HFF-Myc (cell line): ENCODE data around the gene SMAD6.
A peak's percentile ranks its signal among the peaks of the same experiment; 100 is the strongest.

Experiments
- DNase-seq: peaks from one replicate; pipeline ENCODE4 v3.0.0-alpha.2; 2011; ENCODE audit warnings: low read depth; ENCODE audit errors: extremely low read depth
- H3K4me3 ChIP-seq: replicated peaks from 2 replicates; pipeline ENCODE4 v1.5.1; 2011; ENCODE audit warnings: low read depth, mild to moderate bottlenecking, control low read depth, low read length
- TF ChIP-seq, protein P1 (sequence below): IDR thresholded peaks from 2 replicates; pipeline ENCODE4 v1.5.1; 2012; ENCODE audit warnings: mild to moderate bottlenecking, low read depth, low read length, control low read depth; ENCODE audit errors: missing control alignments

The SMAD6 gene

DNA sequence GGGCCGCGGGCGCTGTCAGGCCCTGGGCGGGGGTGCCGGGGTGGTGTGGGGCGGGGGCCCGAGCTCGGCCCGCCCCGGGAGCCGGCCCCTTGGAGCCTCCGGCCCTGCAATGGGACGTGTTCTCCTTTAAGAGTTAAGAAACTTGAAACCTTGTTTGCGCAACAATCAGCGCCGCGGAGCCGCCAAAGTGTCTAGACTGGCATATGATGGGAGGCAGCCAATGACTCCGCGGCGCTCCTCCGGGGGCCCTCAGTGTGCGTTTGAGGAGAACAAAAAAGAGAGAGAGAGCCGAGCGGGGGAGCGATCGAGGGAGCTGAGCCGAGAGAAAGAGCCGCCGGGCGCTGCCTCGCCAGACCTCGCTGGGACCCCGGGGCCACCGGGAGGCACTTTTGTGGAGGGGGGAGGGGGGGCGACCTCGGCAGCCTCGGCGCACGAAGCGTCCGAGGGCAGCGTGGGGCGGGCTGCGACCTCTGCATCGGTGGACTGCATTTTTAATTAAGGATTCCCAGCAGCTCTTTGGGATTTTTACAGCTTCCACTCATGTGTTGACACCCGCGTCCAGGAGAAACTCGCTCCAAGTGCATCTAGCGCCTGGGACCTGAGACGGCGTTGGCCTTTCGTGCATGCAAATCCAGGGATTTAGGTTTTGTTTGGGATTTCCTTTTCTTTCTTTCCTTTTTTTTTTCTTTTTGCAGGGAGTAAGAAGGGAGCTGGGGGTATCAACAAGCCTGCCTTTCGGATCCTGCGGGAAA, at the start of gene SMAD6:
Gene SMAD6 (plus strand): TSS at position 202 of the 752 bp plus-strand sequence. CDS start 1,023 bp downstream, outside the sequence.
- TF ChIP-seq, protein P1, sequence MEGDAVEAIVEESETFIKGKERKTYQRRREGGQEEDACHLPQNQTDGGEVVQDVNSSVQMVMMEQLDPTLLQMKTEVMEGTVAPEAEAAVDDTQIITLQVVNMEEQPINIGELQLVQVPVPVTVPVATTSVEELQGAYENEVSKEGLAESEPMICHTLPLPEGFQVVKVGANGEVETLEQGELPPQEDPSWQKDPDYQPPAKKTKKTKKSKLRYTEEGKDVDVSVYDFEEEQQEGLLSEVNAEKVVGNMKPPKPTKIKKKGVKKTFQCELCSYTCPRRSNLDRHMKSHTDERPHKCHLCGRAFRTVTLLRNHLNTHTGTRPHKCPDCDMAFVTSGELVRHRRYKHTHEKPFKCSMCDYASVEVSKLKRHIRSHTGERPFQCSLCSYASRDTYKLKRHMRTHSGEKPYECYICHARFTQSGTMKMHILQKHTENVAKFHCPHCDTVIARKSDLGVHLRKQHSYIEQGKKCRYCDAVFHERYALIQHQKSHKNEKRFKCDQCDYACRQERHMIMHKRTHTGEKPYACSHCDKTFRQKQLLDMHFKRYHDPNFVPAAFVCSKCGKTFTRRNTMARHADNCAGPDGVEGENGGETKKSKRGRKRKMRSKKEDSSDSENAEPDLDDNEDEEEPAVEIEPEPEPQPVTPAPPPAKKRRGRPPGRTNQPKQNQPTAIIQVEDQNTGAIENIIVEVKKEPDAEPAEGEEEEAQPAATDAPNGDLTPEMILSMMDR = no peak
- DNase-seq = peak; percentile 94
- peak within 1 kb of the TSS; percentile 74 for H3K4me3 ChIP-seq

DNA sequence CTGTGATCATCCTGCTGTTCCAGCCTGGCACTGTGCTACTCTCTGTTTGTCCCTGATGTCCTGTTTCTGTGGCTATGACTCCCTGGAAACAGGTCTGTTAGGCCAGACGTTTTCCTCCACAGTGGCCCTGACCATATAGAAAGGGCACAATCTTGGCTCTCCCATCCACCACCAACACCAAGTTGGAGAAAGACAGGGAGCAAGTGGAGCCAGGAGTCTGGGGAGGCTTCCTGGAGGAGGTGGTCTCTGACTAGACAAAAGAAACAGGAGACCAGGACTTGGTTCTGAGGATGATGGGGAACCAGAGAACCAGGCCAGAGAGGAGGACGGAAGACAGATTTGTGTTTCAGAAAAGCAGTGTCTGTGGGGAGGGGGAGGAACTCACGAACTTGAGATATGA, 49.2 kb upstream of the SMAD6 start:
- H3K4me3 ChIP-seq = no peak overlapping the region
- no peak for DNase-seq
- TF ChIP-seq, protein P1 = no peak

DNA sequence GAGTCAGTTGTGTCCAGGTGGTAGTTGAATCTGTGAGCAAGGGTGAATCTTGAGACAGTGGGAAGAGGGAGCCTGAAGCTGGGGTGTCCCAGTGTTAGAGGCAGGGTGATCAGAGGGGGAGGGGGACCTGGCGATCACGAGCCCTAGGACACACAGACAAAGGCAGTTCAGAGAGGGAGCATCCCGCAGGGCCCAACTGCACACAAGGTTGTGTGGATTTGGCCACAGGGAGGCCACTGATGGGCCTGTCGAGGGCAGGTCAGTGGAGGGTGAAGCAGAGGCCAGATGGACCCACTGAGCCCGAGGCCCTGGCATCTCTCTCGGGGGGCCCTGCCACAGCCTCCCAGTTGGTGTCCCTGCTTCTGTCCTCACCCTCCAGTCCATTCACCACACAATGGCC, 48.6 kb upstream of the SMAD6 start:
- TF ChIP-seq, protein P1 = no peak

DNA sequence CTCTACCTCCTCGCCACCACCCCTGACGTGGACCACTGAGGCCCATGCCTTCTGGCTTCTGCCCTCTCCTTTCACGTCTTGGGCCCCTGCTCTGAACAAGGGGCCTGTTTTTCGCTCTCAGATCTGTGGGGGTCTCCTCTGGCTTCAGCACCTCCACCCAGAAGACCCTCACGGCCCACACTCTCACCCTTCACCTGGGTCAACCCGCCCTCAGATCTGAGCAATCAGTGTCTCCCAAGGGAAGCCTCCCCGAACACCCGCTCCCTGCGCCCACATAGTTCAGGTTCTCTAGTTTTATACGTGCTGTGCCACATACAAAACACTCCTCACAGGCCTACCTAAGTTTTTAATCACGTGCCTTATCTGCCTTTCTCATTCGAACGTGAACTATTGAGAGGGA, 48.2 kb upstream of the SMAD6 start:
- TF ChIP-seq, protein P1 = no peak
- no peak overlapping the region for H3K4me3 ChIP-seq
- DNase-seq = no peak

More for the DNA sequence above, 48.6 kb upstream of the SMAD6 start:
- no peak overlapping the region for H3K4me3 ChIP-seq
- no peak for DNase-seq

DNA sequence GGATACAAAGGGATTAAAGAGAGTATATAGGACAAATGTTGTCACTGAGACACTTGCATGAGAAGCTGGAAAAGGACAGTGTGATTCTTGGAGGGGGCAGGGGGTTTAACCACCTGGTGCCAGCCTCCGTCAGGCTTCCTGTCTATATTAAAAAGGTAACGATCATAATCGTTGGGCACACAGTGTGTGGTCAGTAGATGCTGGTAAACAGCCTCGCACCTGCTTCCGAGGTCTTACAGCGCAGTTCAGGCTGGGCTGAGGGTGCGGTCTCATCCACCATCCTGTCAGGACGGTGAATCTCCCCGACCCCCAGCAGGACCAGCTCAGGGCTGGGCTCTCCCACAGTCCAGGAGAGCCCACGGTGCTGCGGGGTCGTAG, 47.7 kb upstream of the SMAD6 start:
- TF ChIP-seq, protein P1 = no peak
- DNase-seq = no peak
- no peak overlapping the region for H3K4me3 ChIP-seq

DNA sequence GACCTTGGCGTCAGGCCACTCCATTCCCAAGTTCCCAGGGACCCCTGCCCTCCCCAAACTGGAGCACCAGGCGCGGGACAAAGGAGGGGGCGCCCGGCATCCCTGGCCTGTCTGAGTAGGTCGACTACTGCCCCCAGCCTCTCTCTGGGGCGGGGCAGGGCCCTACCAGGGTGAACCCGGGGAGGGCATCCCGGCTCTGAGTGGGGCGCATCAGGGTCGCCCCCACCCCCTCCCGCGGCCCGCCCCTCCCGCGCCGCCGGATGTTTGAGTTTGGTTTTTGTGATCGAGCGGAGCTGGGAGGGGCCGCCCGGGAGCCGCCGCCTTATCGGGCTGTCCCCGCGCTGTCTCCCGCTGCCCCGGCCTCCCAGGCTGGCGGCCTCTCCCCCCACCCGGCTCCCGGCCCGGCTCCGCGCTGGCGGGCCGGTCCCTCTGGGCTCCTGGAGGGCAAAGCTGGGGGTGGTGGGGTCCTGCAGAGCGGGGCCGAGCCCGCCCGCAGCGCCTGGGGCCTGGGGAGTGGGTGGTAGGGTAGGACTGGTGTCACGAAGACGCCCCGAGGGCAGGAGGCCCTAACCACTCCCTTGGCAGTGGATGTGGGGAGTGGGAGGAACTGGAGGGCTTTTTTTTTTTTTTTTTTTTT, 47.2 kb upstream of the SMAD6 start:
- no peak overlapping the region for H3K4me3 ChIP-seq
- DNase-seq = no peak
- TF ChIP-seq, protein P1 = no peak
